CD4-positive, CD25-positive, alpha-beta regulatory T cell (primary cell): ENCODE data around the gene DENND1A. TPM values are rescaled to one million over a fixed set of nuclear protein-coding genes. Genes with fewer than 3 reads are reported as not detected.

Experiments
- ATAC-seq, 2 donors: fragments of 150-1000 bp; cut with Tn5 transposase; one replicate each; pipeline ENCODE4 v1.10.0; 2021; ENCODE audit warnings: low read depth in 2 of 2, moderate number of reproducible peaks in 2 of 2, moderate library complexity in 1 of 2
- DNase-seq, 3 donors: peaks; one replicate each; pipeline versions ENCODE4 v3.0.0 to v3.0.0-alpha.2; 2012 to 2022; ENCODE audit warnings: mixed read lengths in 1 of 3
- H3K27ac ChIP-seq: one replicate; pipeline ENCODE4 v1.7.0; 2013; ENCODE audit warnings: mild to moderate bottlenecking, low read length; ENCODE audit not compliant: insufficient read depth, poor library complexity, severe bottlenecking
- H3K27me3 ChIP-seq: one replicate; pipeline ENCODE4 v1.7.0; 2013; ENCODE audit warnings: low read length; ENCODE audit not compliant: control insufficient read depth, insufficient read depth
- H3K36me3 ChIP-seq: one replicate; pipeline ENCODE4 v1.7.0; 2013; ENCODE audit warnings: mild to moderate bottlenecking, low read length, moderate library complexity; ENCODE audit not compliant: control insufficient read depth, insufficient read depth
- H3K4me1 ChIP-seq: 2 replicates; pipeline ENCODE4 v1.7.0; 2013; ENCODE audit warnings: mild to moderate bottlenecking, low read length; ENCODE audit not compliant: insufficient read depth, control insufficient read depth, poor library complexity, severe bottlenecking
- H3K4me3 ChIP-seq: one replicate; pipeline ENCODE4 v1.7.0; 2013; ENCODE audit warnings: low read depth, mild to moderate bottlenecking, low read length, moderate library complexity
- H3K9me3 ChIP-seq, 2 experiments: 1 replicate in 1 of 2; 2 replicates in 1 of 2; pipeline ENCODE4 v1.7.0; 2013; ENCODE audit warnings: low read length in 2 of 2, mild to moderate bottlenecking in 1 of 2, moderate library complexity in 1 of 2; ENCODE audit not compliant: control insufficient read depth in 2 of 2
- H3K27ac Mint-ChIP-seq, 3 donors: one replicate each; pipeline ENCODE4 v1.8.0; 2020 to 2022; ENCODE audit warnings: mild to moderate bottlenecking in 3 of 3, mixed read lengths in 3 of 3, moderate library complexity in 2 of 3
- H3K27me3 Mint-ChIP-seq: one replicate; pipeline ENCODE4 v1.8.0; 2022; ENCODE audit warnings: mild to moderate bottlenecking, mixed read lengths
- H3K36me3 Mint-ChIP-seq: one replicate; pipeline ENCODE4 v1.8.0; 2020; ENCODE audit warnings: mixed read lengths
- H3K4me1 Mint-ChIP-seq, 4 donors: one replicate each; pipeline ENCODE4 v1.8.0; 2020 to 2022; ENCODE audit warnings: mixed read lengths in 4 of 4, mild to moderate bottlenecking in 1 of 4
- H3K4me3 Mint-ChIP-seq, 4 donors: one replicate each; pipeline ENCODE4 v1.8.0; 2020 to 2022; ENCODE audit warnings: mild to moderate bottlenecking in 4 of 4, mixed read lengths in 4 of 4, moderate library complexity in 3 of 4
- H3K9me3 Mint-ChIP-seq, 7 donors: one replicate each; pipeline ENCODE4 v1.8.0; 2020 to 2022; ENCODE audit warnings: mixed read lengths in 7 of 7, mild to moderate bottlenecking in 3 of 7, moderate library complexity in 2 of 7
- polyA plus RNA-seq, 4 donors: library from polyadenylated mRNA; unstranded; fragments of 300-500 nt; fragmentation: Illumina TruSeq; gene quantifications; one replicate each; pipeline ENCODE4 v1.2.3, GENCODE V29; 2021
- total RNA-seq: library from RNA; stranded (reverse); gene quantifications from one replicate; pipeline ENCODE4 v1.2.3, GENCODE V29; 2022

Gene DENND1A
- total and polyA plus RNA-seq, 5 donors from 2014 or later: 3.5 to 21.8 (median 4.7) TPM

DNA sequence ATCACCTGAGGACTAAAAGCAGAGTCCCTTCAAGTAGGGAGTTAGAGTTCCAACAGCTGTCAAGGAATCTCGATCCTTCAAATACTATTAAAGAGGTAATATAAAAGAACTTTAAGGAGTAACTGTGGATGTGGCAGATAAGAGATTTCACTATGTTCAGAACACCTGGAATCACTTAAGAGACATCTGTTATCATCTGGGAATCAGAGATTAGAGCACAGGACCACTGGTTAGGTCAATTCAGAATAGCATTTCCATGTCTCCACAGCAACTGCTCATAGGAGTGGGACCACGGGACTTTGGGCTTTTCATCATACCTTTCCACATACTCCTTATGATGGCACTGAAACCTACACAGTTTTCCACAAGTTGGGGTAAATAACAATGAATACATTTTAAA, 216.6 kb downstream of the DENND1A start:
- Mint-ChIP-seq H3K27ac (no peak overlapping the region), H3K9me3 (no peaks in the 10 kb centered on the region), H3K4me3 (no peak overlapping the region), H3K36me3 (no peaks in the 10 kb centered on the region), H3K27me3 (no peaks in the 10 kb centered on the region), H3K4me1 (peaks cover 0 to 6% (median 4%) of the 10 kb centered on the region in 4 donors)
- H3K36me3 ChIP-seq: no peaks in the 10 kb centered on the region
- H3K4me3 ChIP-seq: no peak overlapping the region
- no peak for ATAC-seq
- H3K27me3 ChIP-seq: no peaks in the 10 kb centered on the region
- no peaks in the 10 kb centered on the region for H3K4me1 ChIP-seq
- DNase-seq: no peak
- H3K27ac ChIP-seq: no peak overlapping the region
- H3K9me3 ChIP-seq: no peaks in the 10 kb centered on the region

DNA sequence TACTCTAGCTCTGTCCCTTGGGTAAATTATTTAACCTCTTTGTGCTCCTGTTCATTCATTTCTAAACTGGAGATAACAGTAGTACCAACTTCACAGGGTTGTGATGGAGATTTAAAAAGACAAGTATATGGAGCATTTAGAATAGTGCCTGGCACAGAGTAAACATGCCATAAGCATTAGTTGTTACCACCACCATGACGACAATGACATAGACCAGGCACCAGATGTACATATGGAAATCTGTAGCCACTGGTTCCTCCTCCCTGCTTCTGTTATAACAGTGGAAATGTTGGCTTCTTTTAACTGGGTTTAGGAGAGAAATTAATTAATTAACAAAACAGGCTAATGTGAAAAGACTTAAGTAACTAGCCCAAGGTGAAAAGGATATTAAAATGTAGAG, 217.5 kb downstream of the DENND1A start:
- peak overlapping the region in 1 of 3 donors; percentile 39 for H3K27ac Mint-ChIP-seq
- Histone ChIP-seq H3K36me3 (no peaks in the 10 kb centered on the region), H3K27ac (no peak overlapping the region), H3K9me3 (no peaks in the 10 kb centered on the region), H3K27me3 (no peaks in the 10 kb centered on the region), H3K4me3 (no peak overlapping the region), H3K4me1 (no peaks in the 10 kb centered on the region)
- no peak for ATAC-seq
- H3K4me3 Mint-ChIP-seq: no peak overlapping the region
- no peaks in the 10 kb centered on the region for H3K27me3 Mint-ChIP-seq
- H3K4me1 Mint-ChIP-seq: peaks cover 0 to 6% (median 2%) of the 10 kb centered on the region in 4 donors
- no peaks in the 10 kb centered on the region for H3K36me3 Mint-ChIP-seq
- no peak for DNase-seq
- H3K9me3 Mint-ChIP-seq: peaks cover 0 to 5% (median 0%) of the 10 kb centered on the region in 7 donors

DNA sequence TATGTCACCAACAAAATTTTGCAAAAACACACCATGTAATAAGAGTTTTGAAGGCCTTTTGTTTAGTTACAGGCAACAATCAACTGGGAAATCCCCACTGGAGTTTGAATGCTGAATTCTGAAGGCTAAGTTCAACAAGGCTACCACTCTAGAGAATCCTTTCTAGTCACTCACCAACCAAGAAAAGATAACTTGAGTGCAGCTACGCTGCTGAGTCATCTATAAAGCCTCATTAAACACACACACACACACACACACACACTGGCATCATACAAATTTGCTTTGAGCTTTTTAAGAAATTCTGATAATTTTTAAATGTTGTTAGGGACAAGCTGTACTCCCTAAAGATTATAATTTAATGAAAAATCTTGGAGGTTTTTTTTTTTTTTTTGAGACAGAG, 219.6 kb downstream of the DENND1A start:
- H3K27me3 ChIP-seq: no peaks in the 10 kb centered on the region
- H3K27me3 Mint-ChIP-seq: no peaks in the 10 kb centered on the region
- H3K4me3 ChIP-seq: no peak overlapping the region
- peaks cover 5% of the 10 kb centered on the region for H3K36me3 Mint-ChIP-seq
- no peak overlapping the region for H3K27ac Mint-ChIP-seq
- H3K27ac ChIP-seq: no peak overlapping the region
- H3K4me1 Mint-ChIP-seq: peaks cover 0 to 2% (median 0%) of the 10 kb centered on the region in 4 donors
- H3K9me3 ChIP-seq: no peaks in the 10 kb centered on the region
- peaks cover 0 to 8% (median 2%) of the 10 kb centered on the region in 7 donors for H3K9me3 Mint-ChIP-seq
- no peak for DNase-seq
- H3K4me3 Mint-ChIP-seq: no peak overlapping the region
- no peak for ATAC-seq
- H3K4me1 ChIP-seq: no peaks in the 10 kb centered on the region
- no peaks in the 10 kb centered on the region for H3K36me3 ChIP-seq

- Histone ChIP-seq H3K4me1 (no peaks in the 10 kb centered on the region), H3K4me3 (no peak overlapping the region), H3K9me3 (peaks cover 12 to 21% of the 10 kb centered on the region in 2 experiments), H3K27ac (no peak overlapping the region), H3K36me3 (no peaks in the 10 kb centered on the region), H3K27me3 (no peaks in the 10 kb centered on the region)
- no peak for ATAC-seq
- no peak overlapping the region for H3K4me3 Mint-ChIP-seq
- H3K27ac Mint-ChIP-seq: no peak overlapping the region
- DNase-seq: no peak
- H3K27me3 Mint-ChIP-seq: no peaks in the 10 kb centered on the region
- H3K9me3 Mint-ChIP-seq: peaks cover 2 to 21% (median 12%) of the 10 kb centered on the region in 7 donors
- H3K36me3 Mint-ChIP-seq: peaks cover 30% of the 10 kb centered on the region
- H3K4me1 Mint-ChIP-seq: peaks cover 0 to 4% (median 2%) of the 10 kb centered on the region in 4 donors
These were observed 227.4 kb downstream of the DENND1A start for GRCh38 chr9:123702483-123702882.

GRCh38 chr9:123697686-123698085, 232.2 kb downstream of the DENND1A start:
- H3K4me3 Mint-ChIP-seq: no peak overlapping the region
- Histone ChIP-seq H3K4me3 (no peak overlapping the region), H3K4me1 (no peaks in the 10 kb centered on the region), H3K36me3 (no peaks in the 10 kb centered on the region), H3K27ac (no peak overlapping the region), H3K9me3 (peaks cover 9 to 15% of the 10 kb centered on the region in 2 experiments), H3K27me3 (no peaks in the 10 kb centered on the region)
- H3K27ac Mint-ChIP-seq: peak overlapping the region in 1 of 3 donors; percentile 76
- peaks cover 0 to 14% (median 6%) of the 10 kb centered on the region in 7 donors for H3K9me3 Mint-ChIP-seq
- H3K36me3 Mint-ChIP-seq: peaks cover 12% of the 10 kb centered on the region
- DNase-seq (no peak), ATAC-seq (no peak)
- peaks cover 0 to 9% (median 5%) of the 10 kb centered on the region in 4 donors for H3K4me1 Mint-ChIP-seq
- no peaks in the 10 kb centered on the region for H3K27me3 Mint-ChIP-seq

DNA sequence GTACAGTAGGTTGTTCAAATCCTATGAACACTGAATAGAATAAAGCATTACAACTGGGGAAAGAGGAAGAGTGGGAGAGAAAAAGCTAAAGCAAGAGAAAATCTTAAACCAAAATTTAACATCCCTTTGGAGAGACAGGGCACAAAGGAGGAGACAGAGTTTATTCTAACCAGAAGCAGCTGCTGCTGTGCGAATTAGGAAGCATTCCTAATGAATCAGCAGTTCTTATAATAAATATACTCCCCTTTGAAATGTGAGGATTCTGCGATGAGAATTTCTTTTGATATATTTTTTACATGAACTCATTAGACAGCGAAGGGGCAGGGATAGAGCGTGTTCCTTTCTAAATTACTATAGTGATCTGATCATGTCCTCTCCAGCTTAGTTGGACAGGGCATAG, 233.4 kb downstream of the DENND1A start:
- H3K4me3 Mint-ChIP-seq: no peak overlapping the region
- peaks cover 5% of the 10 kb centered on the region for H3K36me3 Mint-ChIP-seq
- H3K27ac ChIP-seq: no peak overlapping the region
- no peaks in the 10 kb centered on the region for H3K4me1 ChIP-seq
- peaks cover 0 to 5% (median 2%) of the 10 kb centered on the region in 7 donors for H3K9me3 Mint-ChIP-seq
- no peaks in the 10 kb centered on the region for H3K27me3 Mint-ChIP-seq
- H3K4me3 ChIP-seq: no peak overlapping the region
- peaks cover 3 to 5% of the 10 kb centered on the region in 2 experiments for H3K9me3 ChIP-seq
- no peaks in the 10 kb centered on the region for H3K36me3 ChIP-seq
- peaks cover 0 to 9% (median 5%) of the 10 kb centered on the region in 4 donors for H3K4me1 Mint-ChIP-seq
- DNase-seq: no peak
- no peak for ATAC-seq
- H3K27me3 ChIP-seq: no peaks in the 10 kb centered on the region
- no peak overlapping the region for H3K27ac Mint-ChIP-seq

GRCh38 chr9:123695386-123695785, 234.5 kb downstream of the DENND1A start:
- H3K27ac Mint-ChIP-seq: no peak overlapping the region
- H3K36me3 Mint-ChIP-seq: peaks cover 7% of the 10 kb centered on the region

GRCh38 chr9:123691765-123692303, 238.1 kb downstream of the DENND1A start:
- peaks cover 5 to 8% (median 6%) of the 10 kb centered on the region in 4 donors for H3K4me1 Mint-ChIP-seq
- no peak overlapping the region for H3K27ac ChIP-seq

More at GRCh38 chr9:123695386-123695785, 234.5 kb downstream of the DENND1A start:
- DNase-seq (no peak), ATAC-seq (no peak)
- H3K4me3 Mint-ChIP-seq: no peak overlapping the region
- H3K9me3 ChIP-seq: peaks cover 0 to under 1% of the 10 kb centered on the region in 2 experiments
- H3K9me3 Mint-ChIP-seq: peaks cover 0 to 3% (median 0%) of the 10 kb centered on the region in 7 donors
- no peaks in the 10 kb centered on the region for H3K27me3 ChIP-seq
- no peaks in the 10 kb centered on the region for H3K27me3 Mint-ChIP-seq
- H3K27ac ChIP-seq: no peak overlapping the region
- H3K4me1 Mint-ChIP-seq: peaks cover 5 to 9% (median 7%) of the 10 kb centered on the region in 4 donors
- no peaks in the 10 kb centered on the region for H3K4me1 ChIP-seq
- no peak overlapping the region for H3K4me3 ChIP-seq
- H3K36me3 ChIP-seq: no peaks in the 10 kb centered on the region

More at GRCh38 chr9:123691765-123692303, 238.1 kb downstream of the DENND1A start:
- Mint-ChIP-seq H3K36me3 (peaks cover 7% of the 10 kb centered on the region), H3K4me3 (no peak overlapping the region), H3K9me3 (peaks cover 0 to 1% (median 0%) of the 10 kb centered on the region in 7 donors), H3K27ac (no peak overlapping the region), H3K27me3 (no peaks in the 10 kb centered on the region)
- Histone ChIP-seq H3K4me3 (no peak overlapping the region), H3K36me3 (no peaks in the 10 kb centered on the region), H3K9me3 (no peaks in the 10 kb centered on the region), H3K4me1 (no peaks in the 10 kb centered on the region), H3K27me3 (no peaks in the 10 kb centered on the region)
- ATAC-seq: no peak
- DNase-seq: no peak
